Measurements from ENCODE around the gene CDKN2B. TPM values are rescaled to one million over a fixed set of nuclear protein-coding genes. Genes with fewer than 3 reads are reported as not detected.
A peak's percentile ranks its signal among the peaks of the same experiment; 100 is the strongest.

The CDKN2B gene
- total RNA-seq, 1 experiment from 2014 or later: 30.4 TPM

- Mint-ChIP-seq H3K36me3 (ENCODE audit: insufficient read depth, unreplicated experiment) (peaks cover 50% of the 10 kb centered on the region), H3K9me3 (ENCODE audit: low read depth, unreplicated experiment) (no peaks in the 10 kb centered on the region), H3K4me3 (ENCODE audit: low read depth, unreplicated experiment) (peak overlapping the region; percentile 96), H3K4me1 (ENCODE audit: low read depth, unreplicated experiment) (peaks cover 21% of the 10 kb centered on the region), H3K27me3 (ENCODE audit: unreplicated experiment) (no peaks in the 10 kb centered on the region), H3K27ac (ENCODE audit: unreplicated experiment) (peak overlapping the region; percentile 64)
- intact Hi-C loops (cut with micrococcal nuclease; ENCODE audit: unreplicated experiment): loop anchor here (5.0 kb wide), 1 partner anchor 236 kb away; no protein-coding TSS in a partner anchor
- DNase-seq: no peak
- no TSS peak for BruUV-seq (replicated peaks)
- no peak for TF ChIP-seq CTCF (IDR thresholded peaks at IDR 0.05; ENCODE audit: unreplicated experiment)
- CTCF ChIA-PET: interaction anchor here (3.1 kb wide), 1 partner anchor 10 kb away, joined by 11 read pairs; the partner anchor contains the start of genes CDKN2A and CDKN2B-AS1
These were observed 3.2 kb downstream of the CDKN2B start for GRCh38 chr9:22005702-22006606.

GRCh38 chr9:22005021-22005701, 3.9 kb downstream of the CDKN2B start:
- H3K27me3 Mint-ChIP-seq (ENCODE audit: unreplicated experiment): no peaks in the 10 kb centered on the region
- DNase-seq: no peak
- CTCF ChIA-PET: no interaction called here
- no peak for TF ChIP-seq CTCF (IDR thresholded peaks at IDR 0.05; ENCODE audit: unreplicated experiment)
- peak overlapping the region; percentile 96 for H3K4me3 Mint-ChIP-seq (ENCODE audit: low read depth, unreplicated experiment)
- intact Hi-C loops (cut with micrococcal nuclease; ENCODE audit: unreplicated experiment): loop anchor here (5.0 kb wide), 1 partner anchor 237 kb away; no protein-coding TSS in a partner anchor
- no TSS peak for BruUV-seq (replicated peaks)
- peak overlapping the region; percentile 64 for H3K27ac Mint-ChIP-seq (ENCODE audit: unreplicated experiment)
- peaks cover 50% of the 10 kb centered on the region for H3K36me3 Mint-ChIP-seq (ENCODE audit: insufficient read depth, unreplicated experiment)
- H3K9me3 Mint-ChIP-seq (ENCODE audit: low read depth, unreplicated experiment): no peaks in the 10 kb centered on the region
- peaks cover 28% of the 10 kb centered on the region for H3K4me1 Mint-ChIP-seq (ENCODE audit: low read depth, unreplicated experiment)

- intact Hi-C loops (cut with micrococcal nuclease; ENCODE audit: unreplicated experiment): no loop called here
- H3K4me1 Mint-ChIP-seq (ENCODE audit: low read depth, unreplicated experiment): peaks cover 34% of the 10 kb centered on the region
- no peak for TF ChIP-seq CTCF (IDR thresholded peaks at IDR 0.05; ENCODE audit: unreplicated experiment)
- no TSS peak for BruUV-seq (replicated peaks)
- H3K9me3 Mint-ChIP-seq (ENCODE audit: low read depth, unreplicated experiment): no peaks in the 10 kb centered on the region
- H3K27ac Mint-ChIP-seq (ENCODE audit: unreplicated experiment): no peak overlapping the region
- CTCF ChIA-PET: no interaction called here
- H3K36me3 Mint-ChIP-seq (ENCODE audit: insufficient read depth, unreplicated experiment): peaks cover 30% of the 10 kb centered on the region
- H3K4me3 Mint-ChIP-seq (ENCODE audit: low read depth, unreplicated experiment): no peak overlapping the region
- no peak for DNase-seq
- H3K27me3 Mint-ChIP-seq (ENCODE audit: unreplicated experiment): no peaks in the 10 kb centered on the region
These were observed 7.1 kb downstream of the CDKN2B start for GRCh38 chr9:22002038-22002437.

DNA sequence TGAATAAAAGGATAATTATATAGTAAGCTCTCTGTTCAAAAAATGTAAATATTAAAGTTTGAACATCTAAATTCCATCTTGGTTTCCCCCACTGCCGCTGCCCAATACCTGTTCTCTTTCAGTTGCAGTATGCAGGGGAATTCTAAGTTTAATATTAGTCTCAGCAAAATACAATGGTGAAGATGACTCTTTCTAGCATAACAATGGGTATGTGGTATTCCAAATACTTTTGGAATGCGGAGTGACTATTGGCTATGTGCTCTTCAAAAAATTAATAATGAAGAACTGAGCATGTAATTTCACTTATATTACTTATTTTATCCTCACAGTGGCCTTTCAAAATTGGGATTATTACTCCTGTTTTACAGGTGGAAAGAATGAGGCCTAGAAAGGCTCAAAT, 11.1 kb downstream of the CDKN2B start:
- no peak for TF ChIP-seq CTCF (IDR thresholded peaks at IDR 0.05; ENCODE audit: unreplicated experiment)
- no peak for DNase-seq
- no TSS peak for BruUV-seq (replicated peaks)
- no peaks in the 10 kb centered on the region for H3K27me3 Mint-ChIP-seq (ENCODE audit: unreplicated experiment)
- H3K27ac Mint-ChIP-seq (ENCODE audit: unreplicated experiment): no peak overlapping the region
- peaks cover 26% of the 10 kb centered on the region for H3K4me1 Mint-ChIP-seq (ENCODE audit: low read depth, unreplicated experiment)
- no peak overlapping the region for H3K4me3 Mint-ChIP-seq (ENCODE audit: low read depth, unreplicated experiment)
- peaks cover 37% of the 10 kb centered on the region for H3K36me3 Mint-ChIP-seq (ENCODE audit: insufficient read depth, unreplicated experiment)
- intact Hi-C loops (cut with micrococcal nuclease; ENCODE audit: unreplicated experiment): no loop called here
- H3K9me3 Mint-ChIP-seq (ENCODE audit: low read depth, unreplicated experiment): no peaks in the 10 kb centered on the region
- CTCF ChIA-PET: no interaction called here
